NCI-H446 (cell line): ENCODE measurements around the gene ZBTB20.
A peak's percentile ranks its signal among the peaks of the same experiment; 100 is the strongest.

Experiments
- DNase-seq, 2 experiments: peaks; one replicate each; lab custom pipeline; 2025; lab: John Stamatoyannopoulos, UW

ZBTB20 gene

GRCh38 chr3:114471478-114471877 lies 675.6 kb downstream of the ZBTB20 start:
- DNase-seq, result no peak

- DNase-seq, result no peak
Observed at GRCh38 chr3:114469070-114469469, 678.0 kb downstream of the ZBTB20 start.

- DNase-seq, result no peak
Observed at GRCh38 chr3:114466816-114467215, 680.3 kb downstream of the ZBTB20 start.

GRCh38 chr3:114466251-114466650 lies 680.8 kb downstream of the ZBTB20 start:
- DNase-seq, result no peak

GRCh38 chr3:114464548-114464947 lies 682.5 kb downstream of the ZBTB20 start:
- no peak for DNase-seq

GRCh38 chr3:114462750-114463149 lies 684.3 kb downstream of the ZBTB20 start:
- no peak for DNase-seq

- DNase-seq, result no peak
Observed at GRCh38 chr3:114460459-114460858, 686.6 kb downstream of the ZBTB20 start.

GRCh38 chr3:114456742-114457141 lies 690.3 kb downstream of the ZBTB20 start:
- no peak for DNase-seq

GRCh38 chr3:114455432-114455831 lies 691.7 kb downstream of the ZBTB20 start:
- DNase-seq, result no peak

GRCh38 chr3:114454551-114455251 lies 692.4 kb downstream of the ZBTB20 start:
- DNase-seq, result peak in 1 of 2 experiments; percentile 19

GRCh38 chr3:114453361-114453780 lies 693.7 kb downstream of the ZBTB20 start:
- no peak for DNase-seq

- DNase-seq, result no peak
Observed at GRCh38 chr3:114452937-114453336, 694.2 kb downstream of the ZBTB20 start.

GRCh38 chr3:114452256-114452655 lies 694.8 kb downstream of the ZBTB20 start:
- DNase-seq, result peak in 1 of 2 experiments; percentile 14

- no peak for DNase-seq
Observed at GRCh38 chr3:114451561-114452018, 695.5 kb downstream of the ZBTB20 start.

- DNase-seq, result no peak
Observed at GRCh38 chr3:114451051-114451451, 696.0 kb downstream of the ZBTB20 start.

GRCh38 chr3:114450008-114450596 lies 697.0 kb downstream of the ZBTB20 start:
- no peak for DNase-seq

GRCh38 chr3:114449271-114450007 lies 697.6 kb downstream of the ZBTB20 start:
- no peak for DNase-seq

GRCh38 chr3:114447950-114448479 lies 699.1 kb downstream of the ZBTB20 start:
- DNase-seq, result no peak

- peak in 1 of 2 experiments; percentile 33 for DNase-seq
Observed at GRCh38 chr3:114447545-114447944, 699.5 kb downstream of the ZBTB20 start.

- peak in 1 of 2 experiments; percentile 20 for DNase-seq
Observed at GRCh38 chr3:114446600-114446999, 700.5 kb downstream of the ZBTB20 start.

- no peak for DNase-seq
Observed at GRCh38 chr3:114445233-114445632, 701.9 kb downstream of the ZBTB20 start.

- no peak for DNase-seq
Observed at GRCh38 chr3:114444216-114444615, 702.9 kb downstream of the ZBTB20 start.

GRCh38 chr3:114442246-114442645 lies 704.8 kb downstream of the ZBTB20 start:
- DNase-seq, result no peak
